GM19035 (cell line): ENCODE results near the gene MAPK9.

ENCODE experiments used
- ATAC-seq: cut with Tn5 transposase; IDR thresholded peaks from one replicate; pipeline ENCODE4 v1.9.1; 2021; ENCODE audit not compliant: unreplicated experiment

MAPK9 gene

DNA sequence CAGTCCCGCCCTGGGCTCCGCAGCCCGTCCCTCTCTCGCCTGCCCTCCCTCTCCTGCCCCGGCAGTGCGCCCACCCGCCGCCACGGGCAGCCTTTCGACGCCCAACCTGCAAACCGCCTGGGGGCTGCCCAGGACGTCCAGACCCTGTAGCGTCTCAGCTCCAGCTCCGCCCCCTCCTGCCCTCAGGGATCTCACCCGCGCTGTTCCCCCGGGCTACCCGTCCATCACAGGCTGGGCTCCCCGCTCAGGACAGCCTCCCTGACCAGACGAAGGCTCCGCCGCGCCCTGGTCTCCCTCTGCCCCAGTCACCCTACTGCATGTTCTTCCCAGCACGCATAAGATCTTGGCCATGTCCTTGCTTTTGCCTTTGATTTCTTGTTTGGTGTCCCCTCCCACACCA lies 84.3 kb downstream of the MAPK9 start:
- ATAC-seq, result no peak

DNA sequence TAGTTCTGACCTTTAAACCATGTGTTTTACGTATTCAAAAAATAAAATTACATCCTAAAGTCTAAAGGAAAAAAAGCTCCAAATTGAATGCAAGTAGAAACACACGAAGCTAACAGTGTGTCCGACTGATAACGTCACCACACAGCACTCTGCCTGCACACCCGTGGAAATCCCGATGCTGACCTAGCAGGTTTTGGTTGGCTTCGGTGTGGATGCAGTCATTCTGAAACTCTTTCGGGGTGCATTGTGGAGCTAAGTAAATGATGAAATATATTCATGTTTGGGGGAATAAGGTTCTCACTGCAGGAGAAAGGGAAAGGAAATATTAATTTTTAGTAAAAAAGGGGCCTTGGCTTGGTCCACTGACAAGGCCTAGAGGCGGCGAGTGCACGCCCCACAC lies 84.9 kb downstream of the MAPK9 start:
- no peak for ATAC-seq

DNA sequence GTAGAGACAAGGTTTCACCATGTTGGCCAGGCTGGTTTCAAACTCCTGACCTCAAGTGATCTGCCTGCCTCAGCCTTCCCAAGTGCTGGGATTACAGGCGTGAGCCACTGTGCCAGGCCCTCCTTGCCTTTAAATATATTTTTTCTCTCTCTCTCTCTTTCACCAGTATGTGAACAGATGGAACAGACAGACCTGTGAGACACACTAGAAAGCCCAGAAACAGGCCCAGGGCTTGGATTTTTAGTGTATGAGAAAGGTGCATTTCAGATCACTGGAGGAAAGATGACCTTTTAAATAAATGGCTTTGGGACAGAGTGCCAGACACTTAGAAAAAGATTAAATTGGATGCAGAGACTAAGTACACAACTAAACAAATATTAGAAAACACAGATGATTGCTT lies 86.0 kb downstream of the MAPK9 start:
- ATAC-seq, result no peak

DNA sequence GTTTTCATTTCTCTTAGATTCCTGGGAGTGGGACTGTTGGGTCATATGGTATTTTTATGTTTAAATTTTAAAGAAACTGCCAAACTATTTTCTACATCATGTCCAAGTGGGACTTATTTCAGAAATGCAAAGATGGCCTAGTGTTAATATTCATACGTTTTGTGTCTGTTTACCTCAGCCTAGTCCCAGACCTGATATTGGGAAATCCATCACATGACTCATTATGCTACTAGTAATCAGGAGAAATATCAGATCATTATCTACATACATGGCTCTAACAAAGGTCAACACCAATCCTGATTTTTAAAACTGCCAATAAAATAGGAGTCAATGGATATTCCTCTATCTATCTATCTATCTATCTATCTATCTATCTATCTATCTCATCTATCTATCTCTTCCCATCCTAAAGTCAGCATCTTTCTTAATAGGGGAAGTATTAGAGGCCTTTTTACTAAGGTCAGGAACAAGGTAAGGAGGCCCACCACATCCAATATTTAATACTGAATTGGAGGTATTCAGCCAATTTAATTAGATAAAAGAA lies 87.5 kb downstream of the MAPK9 start:
- no peak for ATAC-seq

DNA sequence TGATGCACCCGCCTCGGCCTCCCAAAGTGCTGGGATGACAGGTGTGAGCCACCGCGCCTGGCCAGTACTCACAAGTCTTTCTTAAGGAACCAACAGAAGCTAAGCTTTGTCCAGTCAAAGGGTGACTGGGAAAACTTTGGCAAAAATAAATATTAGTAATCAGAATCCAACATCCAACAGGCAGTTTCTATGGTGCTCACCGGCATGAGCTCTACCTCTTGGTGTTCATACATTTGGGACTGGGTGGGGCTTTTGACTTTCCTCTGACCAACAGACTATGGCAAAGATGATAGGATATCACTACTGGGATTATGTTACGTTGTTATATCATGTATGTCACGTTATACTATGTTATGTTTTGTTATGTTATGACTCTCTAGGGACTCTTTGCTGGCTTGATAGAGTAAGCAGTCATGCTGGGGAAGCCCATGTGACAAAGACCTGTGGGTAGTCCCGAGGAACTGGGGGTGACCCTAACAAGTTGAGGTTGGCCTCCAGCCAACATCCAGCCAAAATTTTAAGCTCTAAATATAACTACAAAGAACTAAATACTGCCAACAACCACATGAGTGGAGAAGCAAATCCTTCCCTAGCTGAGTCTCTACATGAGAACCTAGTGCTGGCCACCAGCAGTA lies 88.8 kb downstream of the MAPK9 start:
- no peak for ATAC-seq

DNA sequence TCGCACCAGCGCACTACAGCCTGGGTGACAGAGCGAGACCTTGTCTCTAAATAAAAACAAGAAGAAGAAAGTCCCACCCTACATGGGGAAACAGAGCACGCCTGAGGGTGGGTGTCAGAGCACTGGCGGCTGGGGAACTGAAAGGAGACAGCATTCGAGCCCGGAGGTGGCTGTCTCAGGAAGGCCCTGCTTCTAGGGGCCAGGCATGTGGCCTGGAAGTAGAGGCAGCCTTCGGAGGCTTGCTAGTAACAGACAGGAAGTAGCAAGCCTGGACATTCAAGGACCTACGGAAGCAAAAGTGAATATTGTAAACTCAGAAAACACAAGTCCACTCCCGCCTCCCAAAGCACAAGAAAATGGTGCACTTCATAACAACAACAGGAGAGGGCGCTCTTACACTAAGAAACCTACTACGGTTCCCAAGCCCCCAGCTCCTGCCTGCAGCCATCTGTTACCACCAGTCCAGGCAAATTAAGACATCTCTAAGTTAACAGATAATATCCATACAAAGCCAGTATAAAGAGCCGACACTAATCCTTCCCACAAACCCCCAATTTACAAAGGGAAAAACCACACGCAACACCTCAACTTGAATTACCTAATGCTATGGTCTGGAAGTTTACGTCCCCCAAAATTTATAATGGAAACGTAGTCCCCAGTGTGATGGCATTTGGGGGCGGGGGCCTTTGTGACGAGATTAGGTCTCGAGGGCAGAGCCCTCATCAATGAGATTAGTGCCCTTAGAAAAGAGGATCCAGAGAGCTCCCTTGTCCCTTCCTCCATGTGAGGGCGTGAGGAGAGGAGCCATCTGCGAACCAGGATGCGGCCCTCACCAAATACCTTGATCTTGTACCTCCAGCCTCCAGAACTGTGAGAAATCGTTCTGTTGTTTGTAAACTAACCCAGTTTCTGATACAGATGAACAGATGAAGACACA lies 90.6 kb downstream of the MAPK9 start:
- ATAC-seq, result no peak

DNA sequence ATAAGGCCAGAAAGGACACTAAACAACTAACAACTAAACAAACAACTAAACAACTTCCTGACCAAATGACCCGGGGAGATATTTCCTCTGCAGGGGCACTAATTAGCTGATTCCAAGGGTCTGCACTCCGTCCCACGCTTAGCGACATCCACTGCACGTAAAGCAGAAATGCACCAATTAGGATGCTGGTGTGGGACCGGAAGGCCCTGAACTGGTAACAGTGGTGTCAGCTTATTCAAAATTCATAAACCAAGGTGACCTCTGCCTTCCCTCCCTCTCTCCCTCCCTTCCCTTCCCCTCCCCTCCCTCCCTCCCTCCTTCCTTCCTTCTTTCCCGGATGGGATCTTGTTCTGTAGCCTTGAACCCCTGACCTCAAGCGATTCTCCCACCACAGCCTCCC lies 92.5 kb downstream of the MAPK9 start:
- no peak for ATAC-seq

DNA sequence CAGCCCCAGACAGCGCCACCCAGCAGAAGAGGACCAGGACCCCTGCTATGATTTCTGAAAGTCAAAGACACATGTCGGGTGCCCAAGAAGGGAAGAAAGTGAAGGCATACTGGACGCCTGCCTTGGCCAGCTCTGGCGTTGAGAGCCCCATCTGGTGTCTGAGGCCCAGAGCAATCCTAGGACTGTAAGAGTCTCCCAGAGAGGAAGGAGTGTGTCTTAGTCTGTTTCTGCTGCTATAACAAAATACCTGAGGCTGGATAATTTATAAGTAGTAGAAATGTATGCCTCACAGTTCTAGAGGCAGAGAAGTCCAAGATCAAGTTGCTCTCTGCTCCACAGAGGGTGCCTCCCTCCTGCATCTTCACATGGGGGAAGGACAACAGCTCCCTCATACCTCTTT lies 93.7 kb downstream of the MAPK9 start:
- no peak for ATAC-seq

DNA sequence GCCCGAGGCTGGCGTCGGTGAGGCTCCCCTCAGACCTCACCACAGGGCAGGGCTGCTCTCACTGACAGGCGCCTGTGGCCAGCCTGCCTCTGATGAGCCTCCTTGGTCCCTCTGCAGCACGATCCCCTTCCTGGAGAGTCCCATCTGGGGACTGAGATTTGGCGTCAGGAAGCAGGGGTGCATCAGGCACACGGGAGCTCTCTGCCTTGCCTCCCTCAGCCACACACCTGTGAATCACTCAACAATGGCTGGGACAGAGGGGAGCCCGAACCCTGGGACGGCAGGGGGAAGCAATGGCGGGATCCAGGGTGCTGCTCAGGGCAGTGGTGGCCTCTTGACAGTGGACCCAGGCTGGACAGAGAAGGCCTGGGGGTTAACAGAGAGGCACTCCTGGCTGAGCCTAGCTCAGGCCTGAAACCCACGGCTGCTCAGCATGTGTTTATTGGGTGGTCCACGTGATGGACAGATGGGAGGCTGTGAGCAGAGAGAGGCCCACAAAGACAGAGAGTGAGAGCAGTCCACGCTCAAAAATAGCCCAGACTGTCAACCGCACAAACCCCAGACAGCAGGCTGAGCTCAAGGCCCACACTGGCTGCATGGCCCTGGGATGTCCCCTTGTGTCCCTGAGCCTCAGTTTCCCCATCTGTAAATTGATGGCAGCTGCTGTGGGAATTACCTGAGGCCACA lies 94.7 kb downstream of the MAPK9 start:
- ATAC-seq, result no peak

DNA sequence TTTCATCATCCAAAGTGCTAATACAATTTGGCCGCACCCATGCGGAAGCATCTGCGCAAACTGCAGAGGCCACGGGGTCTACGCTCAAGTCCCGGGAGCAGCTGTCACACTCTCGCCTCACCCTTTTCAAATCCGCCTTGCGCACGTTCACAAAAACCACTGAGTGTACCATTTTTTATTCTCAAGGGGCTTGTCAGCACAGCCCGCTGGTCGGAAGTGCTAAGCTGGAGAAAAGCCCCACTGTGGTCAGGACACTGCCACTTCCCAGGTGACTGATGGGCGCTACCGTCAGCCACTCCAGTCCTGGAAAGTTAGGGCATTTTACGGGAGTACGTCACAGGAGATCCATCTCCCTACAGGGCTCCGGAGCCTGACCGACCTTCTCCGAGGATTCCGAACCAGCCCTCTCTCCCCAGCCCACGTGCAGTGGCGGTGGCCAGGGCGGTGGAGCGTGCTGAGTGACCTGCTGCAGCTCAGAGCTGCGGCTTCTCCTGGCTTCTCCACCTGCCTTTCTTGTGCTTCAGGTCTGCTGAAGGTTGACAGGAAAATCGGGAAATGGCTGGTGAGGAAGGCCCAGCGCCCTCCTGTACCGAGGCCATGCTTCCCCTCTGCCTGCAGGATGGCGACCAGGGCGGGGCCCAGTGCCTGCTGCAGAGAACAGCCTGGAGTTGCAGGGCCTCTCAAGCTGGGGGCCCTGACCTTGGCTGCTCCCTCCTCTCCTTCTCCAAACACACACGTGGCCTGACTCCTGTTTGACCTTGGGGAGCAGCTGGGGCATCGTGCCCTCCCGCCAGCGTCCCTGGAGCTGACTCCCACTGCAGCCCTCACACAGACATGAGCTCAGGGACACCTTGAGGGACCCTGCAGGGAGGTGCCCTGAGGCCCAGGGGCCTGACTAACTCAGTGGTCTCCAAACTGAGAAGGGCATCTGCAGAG lies 97.2 kb downstream of the MAPK9 start:
- no peak for ATAC-seq

DNA sequence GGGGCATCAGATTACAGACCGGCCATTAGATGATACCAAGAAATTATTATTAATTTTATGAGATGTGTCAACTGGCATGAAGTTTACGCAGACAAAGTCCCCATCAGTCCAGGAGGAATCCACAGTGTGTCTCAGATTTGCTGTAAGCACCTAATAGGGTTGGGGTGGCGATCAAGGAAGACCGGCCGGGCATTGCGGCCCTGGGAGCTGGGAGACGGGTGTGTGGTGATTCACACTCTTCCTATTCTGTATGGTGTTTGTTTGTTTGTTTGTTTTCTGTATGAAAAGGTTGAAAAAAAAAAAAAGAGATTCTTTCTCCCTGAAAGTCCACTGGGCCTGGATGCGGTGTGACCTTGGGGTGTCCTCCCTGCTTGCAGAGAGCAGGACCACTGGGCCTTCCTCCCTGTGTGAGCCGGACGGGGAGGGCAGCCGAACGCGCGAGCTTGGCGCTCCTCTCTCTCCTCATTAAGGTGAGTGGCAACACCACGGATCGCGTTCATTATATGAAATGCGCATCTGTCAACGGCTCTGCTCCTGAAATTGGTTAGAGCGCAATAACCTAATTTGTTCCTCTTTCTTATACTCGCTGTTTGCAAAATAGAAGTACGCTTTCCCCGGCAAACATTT lies 98.0 kb downstream of the MAPK9 start:
- no peak for ATAC-seq

DNA sequence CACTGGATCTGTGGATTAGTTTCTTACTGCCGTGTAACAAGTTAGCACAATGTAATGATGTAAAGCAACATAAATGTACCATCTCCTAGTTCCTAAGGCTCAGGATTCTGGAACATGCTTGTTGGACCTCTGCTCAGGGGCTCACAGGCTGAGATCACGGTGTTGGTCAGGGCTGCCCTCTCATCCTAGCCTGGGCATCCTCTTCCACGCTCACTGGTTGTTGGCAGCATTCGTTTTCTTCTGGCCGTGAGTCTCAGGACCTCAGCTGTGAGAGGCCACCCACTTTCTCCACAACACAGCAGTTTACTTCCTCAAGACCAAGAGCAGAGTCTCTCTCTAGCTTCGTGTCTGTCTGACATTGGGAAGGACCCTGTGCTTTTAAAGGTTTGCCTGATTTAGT lies 100.2 kb downstream of the MAPK9 start:
- no peak for ATAC-seq

DNA sequence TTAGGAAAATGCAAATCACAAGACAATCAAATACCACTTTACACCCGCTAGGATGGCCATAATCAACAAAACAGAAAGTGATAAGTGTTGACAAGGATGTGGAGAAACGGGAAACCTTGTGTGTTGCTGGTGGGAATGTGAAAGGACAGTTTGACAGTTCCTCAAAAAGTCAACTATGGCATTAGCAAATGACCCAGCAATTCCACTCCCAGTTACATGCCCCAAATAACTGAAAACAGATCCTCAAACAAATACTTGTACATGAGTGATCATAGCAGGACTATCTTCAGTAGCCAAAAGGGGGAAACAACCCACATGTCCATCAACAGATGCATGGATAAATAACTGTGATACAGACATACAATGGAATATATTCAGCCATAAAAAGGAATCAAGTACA lies 104.1 kb downstream of the MAPK9 start:
- ATAC-seq, result no peak
